NB4 (cell line): ENCODE measurements around the gene HMGB3.

Experiments used
- POLR2A ChIP-seq: IDR thresholded peaks from 2 replicates; pipeline ENCODE4 v1.6.1; 2011; ENCODE audit warnings: mild to moderate bottlenecking; ENCODE audit not compliant: insufficient read length; ENCODE audit errors: extremely low read depth
- TF ChIP-seq, protein P1 (sequence below): IDR thresholded peaks from 2 replicates; pipeline ENCODE4 v1.6.1; 2011; ENCODE audit warnings: low read depth, low read length
- TF ChIP-seq, protein P2 (sequence below): IDR thresholded peaks from one replicate; pipeline ENCODE4 v1.5.1; 2012; ENCODE audit warnings: low read depth, low read length

DNA sequence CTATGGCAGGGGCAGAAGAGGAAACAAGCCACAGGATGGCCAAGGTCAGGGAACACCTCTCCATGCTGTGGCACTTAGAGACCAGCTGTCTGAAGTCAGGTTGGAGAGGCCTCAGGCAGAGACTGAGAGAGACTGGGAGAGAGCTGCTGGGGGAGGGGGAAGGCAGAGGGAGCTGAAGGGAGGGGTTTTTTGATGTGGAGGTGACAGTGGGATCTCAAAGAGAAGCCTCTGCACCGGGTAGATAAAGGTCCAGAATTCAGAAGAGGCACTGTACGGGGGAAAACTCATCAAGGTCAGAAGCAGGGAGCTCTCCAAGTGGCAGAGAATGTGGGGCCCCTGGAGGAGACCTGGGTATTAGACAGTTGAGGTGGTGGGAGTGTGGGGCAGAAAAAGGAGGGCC, 41.6 kb upstream of the HMGB3 start:
- TF ChIP-seq, protein P1, sequence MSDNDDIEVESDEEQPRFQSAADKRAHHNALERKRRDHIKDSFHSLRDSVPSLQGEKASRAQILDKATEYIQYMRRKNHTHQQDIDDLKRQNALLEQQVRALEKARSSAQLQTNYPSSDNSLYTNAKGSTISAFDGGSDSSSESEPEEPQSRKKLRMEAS, result no peak
- TF ChIP-seq, protein P2, sequence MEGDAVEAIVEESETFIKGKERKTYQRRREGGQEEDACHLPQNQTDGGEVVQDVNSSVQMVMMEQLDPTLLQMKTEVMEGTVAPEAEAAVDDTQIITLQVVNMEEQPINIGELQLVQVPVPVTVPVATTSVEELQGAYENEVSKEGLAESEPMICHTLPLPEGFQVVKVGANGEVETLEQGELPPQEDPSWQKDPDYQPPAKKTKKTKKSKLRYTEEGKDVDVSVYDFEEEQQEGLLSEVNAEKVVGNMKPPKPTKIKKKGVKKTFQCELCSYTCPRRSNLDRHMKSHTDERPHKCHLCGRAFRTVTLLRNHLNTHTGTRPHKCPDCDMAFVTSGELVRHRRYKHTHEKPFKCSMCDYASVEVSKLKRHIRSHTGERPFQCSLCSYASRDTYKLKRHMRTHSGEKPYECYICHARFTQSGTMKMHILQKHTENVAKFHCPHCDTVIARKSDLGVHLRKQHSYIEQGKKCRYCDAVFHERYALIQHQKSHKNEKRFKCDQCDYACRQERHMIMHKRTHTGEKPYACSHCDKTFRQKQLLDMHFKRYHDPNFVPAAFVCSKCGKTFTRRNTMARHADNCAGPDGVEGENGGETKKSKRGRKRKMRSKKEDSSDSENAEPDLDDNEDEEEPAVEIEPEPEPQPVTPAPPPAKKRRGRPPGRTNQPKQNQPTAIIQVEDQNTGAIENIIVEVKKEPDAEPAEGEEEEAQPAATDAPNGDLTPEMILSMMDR, result no peak
- TF ChIP-seq POLR2A, result no peak
